Stimulated activated naive CD8-positive, alpha-beta T cell treated with anti-CD3 and anti-CD28 coated beads, Interleukin-15, Interleukin-2, amounts not matched to agents 100 U/mL and 50 U/mL, for 24 hours (primary cell): Measurements from ENCODE around the gene NDOR1.

Source experiments
- ATAC-seq: fragments of 150-1000 bp; cut with Tn5 transposase; one replicate; pipeline ENCODE4 v1.10.0; 2021
- DNase-seq: peaks from one replicate; pipeline ENCODE4 v3.0.0; 2021

The NDOR1 gene

DNA sequence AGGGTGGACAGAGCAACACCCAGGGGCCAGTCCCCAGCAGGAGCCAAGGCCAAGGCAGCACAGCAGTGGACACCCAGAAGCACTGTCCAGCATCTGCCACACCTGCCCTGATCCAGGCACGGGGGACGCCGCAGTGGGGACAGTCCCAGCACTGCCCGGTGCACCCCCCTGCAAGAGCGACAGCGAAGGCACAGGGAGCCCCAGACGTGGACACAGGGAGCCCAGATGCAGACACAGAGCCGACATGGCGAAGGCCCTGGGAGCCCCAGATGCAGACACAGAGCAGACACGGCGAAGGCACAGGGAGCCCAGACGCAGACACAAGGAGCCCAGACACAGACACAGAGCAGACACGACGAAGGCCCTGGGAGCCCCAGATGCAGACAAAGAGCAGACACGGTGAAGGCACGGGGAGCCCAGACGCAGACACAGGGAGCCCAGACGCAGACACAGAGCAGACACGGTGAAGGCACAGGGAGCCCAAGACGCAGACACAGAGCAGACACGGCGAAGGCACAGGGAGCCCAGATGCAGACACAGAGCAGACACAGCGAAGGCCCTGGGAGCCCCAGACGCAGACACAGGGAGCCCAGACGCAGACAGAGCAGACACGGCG, 21.4 kb upstream of the NDOR1 start:
- ATAC-seq (no peak), DNase-seq (no peak)

DNA sequence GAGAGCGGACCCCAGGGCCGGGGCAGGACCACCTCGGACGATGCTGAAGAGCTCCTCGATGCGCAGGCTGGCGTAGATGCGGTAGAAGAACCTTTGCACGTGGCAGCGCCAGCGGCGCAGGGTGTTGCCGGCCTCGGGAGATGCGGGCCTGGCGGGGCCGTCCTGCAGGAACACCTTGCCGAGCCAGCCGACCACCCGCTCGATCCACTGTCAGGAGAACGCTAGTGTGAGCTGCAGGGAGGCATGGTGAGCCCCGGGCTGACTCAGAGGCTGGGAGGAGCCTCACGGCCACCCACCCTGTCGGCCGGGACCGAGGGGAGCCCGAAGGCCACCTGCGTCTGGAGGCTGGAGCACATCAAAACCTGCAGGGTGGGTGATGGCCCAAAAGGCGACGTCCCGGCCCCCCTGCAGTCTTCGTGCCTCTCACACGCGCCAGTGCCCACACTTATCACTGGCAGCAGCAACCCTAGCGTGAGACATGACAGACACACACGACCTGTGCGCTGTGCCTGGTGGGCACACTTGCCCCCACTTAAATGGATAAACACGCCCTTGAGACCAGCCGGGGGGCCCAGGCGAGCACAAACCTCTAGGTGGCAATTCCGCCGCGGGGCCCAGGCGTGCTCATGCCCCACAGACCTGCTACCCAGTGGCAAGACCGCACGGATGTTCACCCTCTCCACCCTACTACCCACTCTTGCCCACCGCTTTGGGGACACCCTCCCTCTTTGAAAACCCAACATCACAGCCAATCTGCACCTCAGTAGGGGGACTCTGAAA, 20.4 kb upstream of the NDOR1 start:
- DNase-seq (no peak), ATAC-seq (no peak)

DNA sequence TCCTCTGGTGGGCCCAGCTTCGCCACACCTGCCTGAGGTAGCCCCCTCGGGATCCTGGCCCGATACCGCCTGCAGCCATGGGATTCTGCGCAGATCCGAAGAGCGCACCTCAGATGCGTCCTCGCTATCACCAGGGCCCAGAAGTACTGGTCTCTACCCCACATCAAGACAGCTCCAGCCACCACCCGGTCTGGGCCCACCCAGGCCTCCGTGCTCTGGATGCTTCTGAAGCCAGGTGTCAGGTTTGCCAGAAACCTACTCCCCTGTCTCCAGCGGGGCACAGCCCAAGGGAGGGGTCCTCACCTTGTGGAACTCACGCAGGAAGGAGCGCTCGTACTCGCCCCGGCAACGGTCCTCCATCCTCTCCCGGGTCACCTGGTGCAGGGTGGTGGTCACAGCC, 19.6 kb upstream of the NDOR1 start:
- no peak for DNase-seq

DNA sequence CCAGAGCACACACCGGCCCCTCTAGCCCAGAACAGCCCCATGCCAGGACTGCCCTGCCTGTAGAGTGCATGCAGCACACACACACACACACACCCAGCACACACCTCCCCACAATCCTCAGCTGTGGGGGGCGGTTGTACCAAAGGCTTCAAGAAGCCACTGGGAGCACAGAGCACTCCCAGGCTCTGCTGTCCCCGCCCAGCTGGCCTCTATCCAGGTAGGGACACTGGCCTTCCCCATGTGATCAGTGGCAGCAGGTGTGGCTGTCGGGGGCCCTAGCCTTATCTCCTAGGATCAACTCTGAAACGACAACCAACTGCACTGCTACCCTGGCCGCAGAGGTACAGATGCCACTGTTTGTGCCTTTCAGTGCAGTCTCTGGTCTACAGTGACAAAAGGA, 19.1 kb upstream of the NDOR1 start:
- ATAC-seq, result no peak
- no peak for DNase-seq

More for the DNA sequence above, 19.6 kb upstream of the NDOR1 start:
- ATAC-seq, result no peak

DNA sequence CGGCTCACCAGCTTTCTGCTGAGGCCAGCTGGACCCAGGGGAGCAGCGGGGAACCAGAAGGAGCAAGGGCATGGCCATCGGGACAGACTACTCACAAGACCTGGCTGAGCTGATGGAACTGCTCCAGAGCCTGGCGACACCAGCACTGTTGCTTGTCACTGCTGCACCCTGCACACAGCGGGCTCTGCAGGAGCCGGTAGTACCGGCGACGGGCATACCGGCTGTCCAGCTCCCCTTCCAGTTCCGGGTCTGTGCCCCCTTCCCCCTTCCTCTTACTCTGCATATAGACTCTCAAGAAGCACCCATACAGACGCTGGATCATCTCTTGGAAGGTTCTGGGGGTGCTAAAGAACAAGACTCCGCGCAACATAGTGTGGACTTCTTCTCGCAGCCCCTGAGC, 18.1 kb upstream of the NDOR1 start:
- DNase-seq (no peak), ATAC-seq (no peak)

DNA sequence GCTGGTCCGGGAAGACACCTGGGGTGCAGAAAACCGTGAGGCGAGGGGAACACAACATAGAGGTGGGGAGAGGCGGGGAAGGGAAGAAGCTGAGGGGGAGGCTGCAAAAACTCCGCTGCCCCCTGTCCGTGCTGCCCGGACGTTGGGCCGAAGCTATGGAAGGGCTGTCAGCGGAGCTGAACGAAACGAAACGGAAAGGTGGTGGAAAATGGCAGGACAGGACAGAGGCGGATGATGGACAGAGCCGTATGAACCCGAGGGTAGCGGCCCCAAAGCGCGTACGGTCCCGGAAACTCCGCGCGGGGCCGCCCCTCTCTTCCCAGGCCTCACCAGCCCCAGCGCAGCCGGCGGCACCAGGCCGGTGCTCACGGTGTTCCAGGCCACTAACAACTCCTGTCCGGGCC, 17.4 kb upstream of the NDOR1 start:
- ATAC-seq, result peak; percentile 1
- DNase-seq, result no peak

DNA sequence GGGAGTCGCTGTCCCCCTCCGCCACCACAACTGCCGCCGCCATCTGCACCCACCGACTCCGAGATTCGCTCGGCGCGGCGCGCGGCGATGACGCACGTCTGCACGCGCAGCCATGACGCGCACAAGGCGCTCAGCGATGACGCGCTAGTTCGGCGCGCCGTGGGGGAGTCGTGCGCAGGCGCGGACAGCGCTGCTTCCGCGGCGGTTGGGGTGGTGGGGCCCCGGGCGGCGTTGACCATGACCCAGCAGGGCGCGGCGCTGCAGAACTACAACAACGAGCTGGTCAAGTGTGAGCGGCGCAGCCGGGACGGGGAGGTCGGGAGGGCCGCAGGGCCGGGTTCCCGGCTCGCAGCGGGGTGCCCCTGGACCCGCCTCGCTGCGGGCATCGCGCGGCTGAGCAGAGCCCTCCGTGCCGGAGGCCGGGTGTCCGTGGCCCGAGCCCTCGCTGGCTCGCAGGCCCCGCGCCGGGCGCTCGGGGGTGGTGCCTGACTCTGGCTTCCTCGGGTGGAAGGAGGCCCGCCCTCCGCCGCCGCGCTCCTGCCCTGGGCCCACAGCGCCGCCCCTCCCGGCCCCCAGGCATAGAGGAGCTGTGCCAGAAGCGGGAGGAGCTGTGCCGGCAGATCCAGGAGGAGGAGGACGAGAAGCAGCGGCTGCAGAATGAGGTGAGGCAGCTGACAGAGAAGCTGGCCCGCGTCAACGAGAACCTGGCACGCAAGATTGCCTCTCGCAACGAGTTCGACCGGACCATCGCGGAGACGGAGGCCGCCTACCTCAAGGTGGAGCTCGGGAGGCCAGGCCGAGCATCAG, 16.8 kb upstream of the NDOR1 start, which contains the start of the genes ANAPC2 and SSNA1:
Gene ANAPC2 (minus strand): TSS at position 71 of the 807 bp plus-strand sequence. CDS start 28 bp downstream, at position 43.
Gene SSNA1 (plus strand): TSS at position 187 of the 807 bp plus-strand sequence. CDS start 51 bp downstream, at position 238.
- DNase-seq, result peak; percentile 97
- peak; percentile 82 for ATAC-seq

DNA sequence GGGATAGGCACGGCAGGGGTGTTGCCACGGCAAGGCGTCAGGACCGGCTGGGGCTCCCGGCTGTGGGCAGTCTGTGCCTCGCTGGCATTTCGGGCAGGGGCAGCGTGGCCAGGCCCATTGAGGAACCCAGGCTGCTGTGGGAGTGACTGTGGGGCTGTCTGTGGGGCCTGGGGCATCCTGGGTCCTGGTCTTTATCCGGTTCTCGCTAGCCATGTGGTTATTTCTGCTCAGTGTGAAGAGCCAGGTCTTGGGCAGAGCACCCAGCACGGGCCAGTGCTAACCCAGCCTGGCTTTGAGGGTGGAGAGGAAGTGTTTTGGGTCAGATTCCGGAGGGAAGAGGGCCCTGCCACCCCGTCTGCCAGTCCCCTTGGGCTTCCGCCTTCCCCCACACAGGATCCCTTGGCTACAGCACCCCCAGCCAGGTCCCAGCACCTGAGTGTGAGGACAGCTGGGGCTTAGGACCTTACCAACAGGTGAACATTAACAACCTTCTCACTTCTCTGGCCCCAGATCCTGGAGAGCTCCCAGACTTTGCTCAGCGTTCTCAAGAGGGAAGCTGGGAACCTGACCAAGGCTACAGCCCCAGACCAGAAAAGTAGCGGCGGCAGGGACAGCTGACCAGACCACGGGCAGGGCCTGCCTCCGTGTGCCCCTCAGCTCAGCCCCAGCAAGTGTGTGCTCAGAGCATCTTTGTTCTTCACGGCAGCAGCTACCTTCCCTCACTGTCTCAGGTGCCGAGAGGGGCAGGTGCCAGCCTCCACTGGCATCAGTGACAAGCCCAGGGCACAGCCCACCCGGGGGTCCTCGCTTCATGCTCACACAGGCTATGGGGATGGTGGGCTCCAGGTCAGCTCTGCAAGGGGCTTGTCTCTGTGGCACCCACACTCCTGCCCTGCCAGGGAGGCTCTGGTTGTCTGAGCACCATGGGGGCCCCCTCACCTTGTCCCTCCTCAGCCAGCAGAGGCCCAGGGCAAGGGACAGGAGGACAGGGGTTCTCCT, 15.9 kb upstream of the NDOR1 start:
- ATAC-seq, result no peak
- no peak for DNase-seq

DNA sequence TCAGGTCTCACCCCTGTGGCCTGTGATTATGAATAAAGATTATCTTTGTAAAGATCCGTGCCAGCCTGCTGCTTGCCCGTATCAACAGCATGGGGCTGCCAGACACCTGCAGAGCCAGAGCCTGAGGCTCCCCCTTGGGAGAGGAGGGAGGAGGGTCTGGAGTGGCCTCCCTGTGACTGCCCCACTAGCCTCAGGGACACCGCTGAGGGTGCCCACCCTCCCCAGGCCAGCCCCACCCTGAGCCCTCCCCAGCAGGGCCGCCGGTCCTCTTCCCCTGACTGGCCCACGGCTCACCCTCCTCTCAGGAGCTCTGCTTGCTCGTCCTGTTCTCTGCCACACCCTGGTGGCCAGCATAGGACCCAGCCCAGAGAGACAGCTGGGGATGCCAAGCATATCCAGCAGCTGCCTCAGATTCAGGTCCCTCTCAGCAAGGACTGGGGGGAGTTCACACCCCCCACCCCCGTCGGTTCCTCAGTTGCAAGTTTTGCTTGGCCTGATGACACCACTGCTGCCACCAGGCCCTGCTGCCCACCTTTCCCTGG, 15.1 kb upstream of the NDOR1 start:
- ATAC-seq (no peak), DNase-seq (no peak)

DNA sequence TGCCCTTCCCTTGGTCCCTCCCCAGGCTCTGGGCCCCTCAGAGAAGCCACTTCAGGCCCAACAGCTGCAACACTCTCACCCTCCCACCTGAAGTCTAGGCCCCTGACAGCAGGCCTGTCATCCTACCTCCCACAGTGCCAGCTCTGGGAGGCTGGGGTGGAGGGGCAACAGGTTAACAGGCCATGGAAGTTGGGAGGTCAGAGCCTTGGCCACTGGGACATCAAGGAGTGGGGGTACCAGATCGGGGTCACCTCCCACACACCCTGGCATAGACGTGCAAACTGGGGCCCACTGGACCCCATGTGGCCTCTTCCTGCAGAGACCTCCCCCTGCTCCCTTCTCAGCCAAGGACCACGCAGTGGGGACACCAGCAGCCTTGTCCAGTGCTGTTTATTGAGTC, 14.3 kb upstream of the NDOR1 start:
- ATAC-seq (no peak), DNase-seq (no peak)

DNA sequence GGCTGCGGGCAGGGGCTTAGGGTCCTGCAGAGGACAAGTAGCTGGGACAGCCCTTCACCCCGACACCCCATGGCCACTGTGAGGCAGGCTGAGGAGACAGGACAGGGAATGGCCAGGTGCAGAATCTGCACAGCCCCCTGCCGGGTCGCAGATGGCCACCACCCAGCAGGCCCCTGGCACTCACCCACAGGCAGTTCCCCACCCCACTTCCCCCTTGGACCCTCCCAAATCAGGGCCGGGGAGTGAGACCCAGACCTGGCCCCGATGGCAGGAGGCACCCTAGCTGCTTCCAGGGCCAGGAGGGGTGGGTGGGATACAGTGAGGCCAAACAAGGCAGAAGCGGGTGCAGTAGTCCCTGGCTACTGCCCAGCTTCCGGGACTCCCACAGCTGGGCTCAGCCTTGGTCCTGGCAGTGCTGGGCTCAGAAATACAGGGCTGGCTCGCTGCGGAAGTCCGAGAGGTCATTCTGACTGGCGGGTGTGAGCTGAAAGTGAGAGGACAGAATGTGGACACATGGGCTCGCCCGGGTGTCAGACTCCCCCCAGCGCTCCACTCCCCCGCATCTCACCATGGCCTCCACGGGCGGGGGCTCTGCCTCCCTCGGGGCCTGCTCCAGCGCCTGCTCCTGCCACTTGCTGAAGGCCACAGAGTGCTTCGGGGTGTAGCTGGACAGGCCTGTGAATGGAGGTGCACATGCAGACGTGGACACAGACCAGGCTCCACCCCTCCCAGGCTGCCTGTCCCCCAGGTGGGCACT, 13.6 kb upstream of the NDOR1 start:
- DNase-seq (no peak), ATAC-seq (no peak)

DNA sequence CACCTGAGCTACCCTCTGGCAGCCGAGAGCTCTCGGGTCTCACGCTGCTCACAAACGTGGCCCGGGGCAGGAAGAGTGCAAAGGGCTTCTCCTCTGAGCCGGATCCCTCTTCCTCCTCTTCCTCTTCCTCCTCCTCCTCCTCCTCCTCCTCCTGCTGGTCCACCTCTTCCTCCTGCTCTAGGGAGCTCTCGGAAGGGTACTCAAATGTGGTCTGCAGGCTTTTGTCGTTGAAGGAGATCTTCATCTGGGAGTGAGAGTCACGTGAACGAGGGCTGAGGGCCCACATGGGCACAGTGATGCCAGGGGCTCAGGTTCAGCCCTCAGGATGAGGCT, 13.1 kb upstream of the NDOR1 start:
- ATAC-seq (no peak), DNase-seq (no peak)

DNA sequence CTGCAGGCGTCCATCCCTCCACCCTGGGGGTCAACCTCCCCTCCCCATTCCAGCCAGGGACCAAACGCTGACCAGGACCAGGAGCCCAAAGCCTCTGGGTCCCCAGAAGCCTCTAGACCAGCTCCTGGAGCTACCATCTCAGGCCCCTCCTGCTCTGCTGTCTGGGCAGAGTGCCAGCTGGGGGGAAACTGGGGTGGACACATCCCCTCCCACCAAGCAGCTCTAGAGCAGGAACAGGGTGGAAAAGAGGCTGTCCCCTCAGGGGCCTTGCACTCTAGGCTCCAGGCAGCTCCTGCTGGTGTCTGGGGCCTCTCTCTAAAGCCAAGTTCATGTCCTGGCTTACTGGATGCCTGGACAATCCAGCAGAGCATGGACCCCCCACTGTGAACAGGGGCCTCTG, 12.6 kb upstream of the NDOR1 start:
- DNase-seq (no peak), ATAC-seq (no peak)

DNA sequence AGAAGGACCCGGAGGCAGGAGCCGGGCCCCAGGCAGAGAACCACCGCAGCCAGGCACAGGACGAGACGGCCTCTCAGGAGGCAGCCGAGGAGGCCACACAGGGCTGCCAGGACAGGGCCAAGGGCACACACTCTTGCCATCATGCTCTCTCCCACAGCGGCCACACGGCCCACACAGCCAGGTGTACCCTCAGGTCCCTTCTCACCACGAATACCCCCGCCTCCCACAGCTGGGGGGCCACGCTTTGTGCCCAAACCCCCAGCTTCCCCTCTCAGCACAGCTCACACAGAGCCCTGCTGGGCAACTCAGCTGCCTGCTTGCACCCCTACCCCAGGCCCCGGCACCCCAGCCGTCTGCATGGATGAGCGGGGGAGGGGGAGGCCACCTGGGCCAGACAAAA, 11.7 kb upstream of the NDOR1 start:
- DNase-seq, result no peak
- ATAC-seq, result no peak

DNA sequence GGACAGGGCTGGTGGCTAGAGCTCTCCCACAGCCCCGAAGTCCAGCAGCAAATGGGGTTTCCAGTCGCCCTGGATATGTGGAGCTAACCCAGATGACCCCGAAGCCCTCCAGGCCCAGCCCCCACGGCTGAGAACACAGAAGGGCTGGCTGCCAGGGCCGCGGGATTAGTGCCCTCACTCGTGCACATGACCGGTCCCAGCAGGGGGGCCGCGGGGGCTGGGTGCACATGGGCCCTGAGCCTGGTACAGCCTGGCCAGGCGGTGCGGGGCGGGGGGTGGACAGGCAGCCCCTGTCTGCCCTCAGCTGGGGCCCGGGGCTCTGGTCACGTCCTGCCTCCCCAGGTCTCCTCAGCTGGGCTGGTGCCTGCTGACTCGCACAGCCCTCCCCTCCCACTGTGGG, 11.1 kb upstream of the NDOR1 start:
- ATAC-seq (no peak), DNase-seq (no peak)

DNA sequence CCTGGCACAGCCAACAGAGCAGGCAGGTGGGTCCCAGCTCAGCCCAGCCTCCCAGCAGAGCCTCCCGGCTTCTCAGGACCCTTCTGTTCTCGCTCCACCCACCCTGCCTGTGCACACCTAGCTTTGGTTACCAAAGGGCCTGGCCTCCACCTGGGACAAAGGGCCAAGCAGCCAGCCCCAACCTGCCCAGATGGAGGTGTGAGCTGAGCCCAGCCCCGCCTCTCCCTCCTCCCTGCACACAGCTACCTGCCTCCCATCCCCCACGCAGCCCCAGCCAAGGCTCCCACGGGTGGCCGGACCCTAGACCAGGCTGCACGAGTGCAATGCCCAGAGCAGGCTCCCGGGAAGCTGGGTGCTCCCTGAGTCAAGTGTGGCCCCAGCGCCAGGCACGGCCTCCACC, 10.6 kb upstream of the NDOR1 start:
- no peak for ATAC-seq
- DNase-seq, result no peak

DNA sequence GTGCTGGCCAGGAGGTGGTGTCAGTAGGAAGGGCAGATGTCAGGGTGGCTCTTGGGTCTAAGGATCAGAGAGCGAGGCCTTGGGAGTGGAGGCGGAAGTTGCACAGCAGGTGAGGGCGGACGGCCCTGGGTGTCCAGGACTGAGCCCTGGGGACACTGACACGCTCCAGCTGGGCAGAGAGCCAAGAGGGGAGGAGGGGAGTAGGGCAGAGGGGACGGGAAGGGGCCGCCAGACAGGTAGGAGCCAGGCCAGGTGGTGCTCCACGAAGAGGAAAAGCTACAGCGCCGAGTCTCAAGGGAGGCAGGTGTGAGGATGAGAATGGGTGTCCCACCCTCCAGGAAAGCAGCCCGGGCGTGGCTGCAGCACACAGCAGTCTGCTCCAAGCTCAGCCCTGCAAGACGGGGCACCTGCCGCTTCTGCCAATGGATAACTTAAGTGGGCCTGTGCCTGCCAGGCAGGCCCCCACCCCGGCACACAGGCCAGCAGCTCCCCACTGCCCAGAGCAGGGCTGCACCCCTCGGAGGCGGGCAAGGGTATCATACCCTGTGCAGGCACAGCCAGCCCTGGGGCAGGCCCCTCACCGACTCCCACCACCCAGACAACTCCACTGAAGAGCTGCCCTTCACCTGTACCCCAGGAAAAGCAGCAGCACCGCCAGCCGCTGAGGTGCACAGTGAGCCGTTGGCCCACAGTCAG, 9.8 kb upstream of the NDOR1 start:
- ATAC-seq (no peak), DNase-seq (no peak)

DNA sequence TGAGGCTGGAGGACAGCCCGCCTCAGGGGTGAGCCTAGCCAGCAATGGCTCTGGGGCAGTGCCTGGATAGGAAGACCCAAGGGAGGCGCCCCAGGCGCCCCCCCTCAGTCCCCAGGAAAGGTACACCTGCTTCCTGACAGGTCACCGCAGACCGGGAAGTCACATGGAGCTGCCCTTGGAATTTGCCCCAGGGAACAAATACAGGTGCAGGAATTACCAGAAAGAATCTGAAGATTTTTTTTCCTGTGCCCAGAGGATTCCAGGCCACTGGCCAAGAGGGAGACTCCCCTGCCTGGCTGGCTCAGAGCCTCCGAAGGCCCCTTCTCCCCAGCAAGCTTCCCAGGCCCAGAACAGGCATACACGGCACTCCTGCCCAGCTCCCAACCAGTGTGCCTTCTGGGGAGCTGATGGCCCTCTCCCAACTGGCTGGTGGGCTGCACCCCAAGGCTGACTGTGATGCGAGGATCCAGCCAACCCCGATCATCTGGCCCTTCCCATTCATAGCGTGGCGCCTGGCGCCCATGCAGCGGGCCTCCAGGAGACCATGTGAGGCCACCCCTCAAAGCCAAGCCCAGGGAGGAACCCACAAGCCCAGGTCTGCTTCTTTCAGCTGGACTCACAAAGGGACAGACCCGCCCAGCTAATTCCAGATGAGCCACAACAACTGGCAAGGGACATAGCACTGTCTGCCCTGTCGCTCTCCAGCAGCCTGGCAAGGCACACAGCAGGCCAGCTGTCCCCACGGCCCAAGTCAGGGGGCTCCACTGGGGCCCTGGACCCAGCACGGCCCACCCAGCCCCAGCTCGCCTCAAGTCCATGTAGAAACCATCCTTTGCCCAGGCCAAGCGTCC, 7.2 kb upstream of the NDOR1 start:
- DNase-seq, result no peak
- no peak for ATAC-seq

DNA sequence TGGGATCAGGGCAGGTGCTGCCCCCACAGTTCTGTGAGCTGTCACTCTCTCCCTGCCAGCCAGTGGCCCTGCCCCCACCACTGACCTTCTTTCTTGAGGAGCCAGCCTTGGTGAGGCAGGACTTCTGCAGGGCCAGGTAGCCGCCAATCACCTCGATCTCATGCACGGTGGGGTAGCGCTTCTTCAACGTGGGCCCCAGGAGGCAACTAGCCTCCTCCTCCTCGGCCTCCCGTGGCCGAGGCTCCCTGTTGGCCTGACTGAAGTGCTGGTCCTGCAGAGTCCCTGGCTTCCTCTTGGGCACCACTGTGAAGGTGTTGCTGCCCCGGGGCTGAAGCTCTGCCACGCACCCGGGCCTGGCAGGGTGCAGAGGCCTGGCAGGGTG, 6.6 kb upstream of the NDOR1 start:
- DNase-seq (no peak), ATAC-seq (no peak)
